ENCODE results near the gene GARIN5B.

Gene GARIN5B

DNA sequence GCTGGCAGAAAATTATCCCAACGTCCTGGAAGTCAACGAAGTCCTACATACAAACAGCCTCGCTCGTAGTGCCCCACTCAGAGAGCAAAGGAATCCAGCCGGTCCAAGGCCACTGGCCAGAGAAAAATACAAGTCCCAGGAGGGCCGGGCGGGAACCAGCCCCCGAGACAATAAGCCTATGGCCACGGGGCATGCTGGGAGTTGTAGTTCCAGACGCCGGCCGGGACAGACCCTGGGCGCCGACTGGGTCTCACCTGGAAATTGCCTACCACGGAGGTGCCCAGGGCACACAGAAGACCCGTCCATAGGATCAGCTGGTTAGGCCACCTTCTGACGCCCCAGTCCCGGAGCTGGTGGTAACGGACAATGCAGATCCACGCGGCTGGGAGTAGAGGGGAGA is 43.3 kb downstream of the GARIN5B start:
- no peak for DNase-seq

DNA sequence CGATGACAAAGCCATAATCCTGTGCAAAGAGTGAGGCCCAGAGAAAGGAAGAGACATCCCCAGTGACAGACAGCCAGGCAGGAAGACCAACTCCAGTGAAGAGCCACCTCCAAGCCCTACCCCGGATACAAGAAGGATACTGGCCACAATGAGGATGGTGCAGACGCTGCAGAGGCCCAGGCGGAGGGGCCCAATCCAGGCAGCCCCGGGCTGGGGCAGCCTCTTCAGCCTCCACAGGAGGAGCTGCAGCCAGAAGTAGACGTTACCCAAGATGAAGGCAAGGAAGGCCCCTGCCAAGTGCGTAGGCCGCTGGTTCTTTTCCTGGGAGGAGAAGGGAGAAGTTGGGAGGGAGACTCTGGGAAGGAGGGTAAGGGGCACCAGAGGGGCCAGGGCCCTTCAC is 46.4 kb downstream of the GARIN5B start:
- no peak for DNase-seq

DNA sequence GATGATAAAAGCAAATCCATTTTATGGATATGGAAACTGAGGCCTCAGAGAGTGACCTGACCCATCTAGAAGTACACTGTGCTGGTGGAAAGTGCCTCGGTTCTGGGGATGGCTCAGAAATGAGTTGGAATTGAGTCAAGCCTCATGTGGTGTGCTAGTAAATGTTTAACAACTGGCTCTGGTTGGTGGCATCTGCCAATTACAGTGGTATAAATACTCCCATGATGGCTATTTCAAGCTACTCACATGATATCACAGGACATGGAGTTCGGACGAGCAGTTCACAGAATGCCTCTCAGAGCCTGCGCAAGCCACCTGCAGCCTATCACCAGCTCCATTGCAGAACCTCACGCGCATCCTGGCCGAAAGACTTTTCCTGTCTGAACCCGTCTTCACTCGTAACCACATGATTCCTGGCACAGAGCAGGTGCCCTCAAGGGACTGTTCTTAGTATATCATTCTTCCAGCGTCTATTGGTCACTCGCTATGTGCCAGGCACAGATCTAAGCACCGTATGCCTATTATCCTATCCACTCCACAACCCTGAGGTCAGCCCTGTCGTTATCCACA is 47.0 kb downstream of the GARIN5B start:
- DNase-seq, result no peak

DNA sequence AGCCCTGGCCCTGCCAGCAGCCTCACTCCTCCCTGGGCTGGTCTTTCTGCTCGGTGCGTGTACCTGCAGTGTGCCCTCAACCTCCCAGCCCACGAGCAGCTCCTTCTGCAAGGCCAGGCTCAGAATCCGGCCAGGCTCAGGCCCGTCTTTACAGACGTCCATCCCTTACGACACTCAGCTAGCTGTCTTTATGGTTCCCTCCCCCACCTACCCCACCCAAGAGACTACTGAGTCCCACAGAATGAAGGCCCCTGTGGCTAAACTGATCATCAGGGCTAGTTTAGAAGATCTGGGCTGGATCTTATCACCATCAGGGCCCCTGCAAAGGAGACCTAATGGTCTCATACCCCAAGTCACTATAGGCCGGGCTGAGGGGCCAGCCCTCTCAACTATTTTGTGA is 48.7 kb downstream of the GARIN5B start:
- DNase-seq, result no peak

DNA sequence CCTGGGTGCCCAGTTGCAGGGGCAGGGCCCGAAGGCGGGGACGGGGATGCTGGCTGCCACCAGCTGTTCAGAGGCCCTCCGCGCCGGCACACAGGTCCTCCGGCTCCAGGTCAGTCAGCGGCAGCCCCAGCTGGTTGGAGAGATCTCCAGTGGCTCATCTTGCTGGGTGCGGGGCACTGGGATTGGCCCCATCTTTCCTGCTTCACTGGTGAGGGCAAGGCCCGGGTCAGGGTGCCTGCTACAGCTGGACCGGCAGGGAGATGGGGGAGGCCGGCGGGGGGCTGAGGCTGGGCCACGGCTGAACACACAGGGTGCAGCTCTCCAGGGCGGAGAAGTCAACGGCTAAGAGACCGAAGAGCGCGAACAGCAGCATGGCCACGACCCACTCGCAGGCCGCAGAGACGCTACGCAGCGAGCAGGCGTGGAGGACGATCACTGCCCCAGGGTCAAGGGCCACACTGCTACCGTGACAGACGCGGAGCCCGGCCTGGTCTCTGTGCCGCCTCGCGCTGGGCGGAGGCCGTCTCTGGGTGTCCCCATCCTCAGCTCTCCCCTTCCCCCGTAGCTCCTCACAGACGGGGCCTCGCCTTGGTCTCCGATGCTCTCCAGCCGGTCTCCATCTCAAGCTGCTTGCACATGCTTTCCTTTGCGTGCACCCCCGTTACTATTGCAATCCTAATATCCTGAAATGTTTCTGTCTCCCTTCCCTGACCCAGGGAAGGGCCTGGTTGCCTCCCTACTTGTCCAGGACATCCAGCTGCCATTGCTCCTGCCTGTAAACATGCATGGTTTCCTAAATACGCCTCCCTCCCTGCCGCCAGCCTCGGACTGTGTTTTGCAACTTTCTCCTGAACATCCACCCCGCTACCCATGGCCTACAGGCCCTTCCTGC is 50.2 kb downstream of the GARIN5B start:
- DNase-seq, result no peak

DNA sequence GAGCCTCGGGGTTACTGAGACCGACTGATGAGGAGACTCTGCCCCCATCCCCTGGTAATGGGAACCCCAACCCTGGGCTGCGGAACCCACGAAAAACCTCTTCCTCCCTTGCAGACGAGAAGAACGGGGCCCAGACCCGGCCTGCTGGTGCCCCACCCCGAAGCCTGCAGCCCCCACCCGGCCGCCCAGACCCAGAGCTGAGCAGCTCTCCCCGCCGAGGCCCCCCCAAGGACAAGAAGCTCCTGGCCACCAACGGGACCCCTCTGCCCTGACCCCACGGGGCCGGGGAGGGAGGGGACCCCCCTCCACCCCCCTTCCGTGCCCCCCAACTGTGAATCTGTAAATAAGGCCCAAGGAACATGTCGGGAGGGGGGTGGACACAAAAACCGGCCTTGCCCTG is 51.3 kb downstream of the GARIN5B start:
- no peak for DNase-seq

DNA sequence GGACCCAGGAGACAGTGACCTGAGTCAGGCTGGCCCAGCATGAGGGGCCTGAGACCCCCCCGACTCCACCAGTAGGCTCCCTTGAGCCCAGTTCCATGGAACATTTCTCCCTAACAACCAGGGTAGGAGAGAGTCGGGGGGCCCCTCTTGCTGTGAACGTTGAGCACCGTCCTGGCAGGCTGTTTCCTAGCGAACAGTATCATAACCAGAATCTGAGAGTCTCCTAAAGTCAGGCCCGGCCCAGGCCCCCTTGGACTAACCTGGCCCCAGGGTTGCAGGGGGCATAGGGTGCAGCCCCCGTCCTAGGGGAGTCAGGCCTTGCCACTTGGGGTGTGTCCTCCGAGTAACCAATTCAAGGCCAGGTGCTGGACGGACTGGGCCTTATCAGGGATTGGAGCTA is 51.7 kb downstream of the GARIN5B start:
- DNase-seq, result no peak

DNA sequence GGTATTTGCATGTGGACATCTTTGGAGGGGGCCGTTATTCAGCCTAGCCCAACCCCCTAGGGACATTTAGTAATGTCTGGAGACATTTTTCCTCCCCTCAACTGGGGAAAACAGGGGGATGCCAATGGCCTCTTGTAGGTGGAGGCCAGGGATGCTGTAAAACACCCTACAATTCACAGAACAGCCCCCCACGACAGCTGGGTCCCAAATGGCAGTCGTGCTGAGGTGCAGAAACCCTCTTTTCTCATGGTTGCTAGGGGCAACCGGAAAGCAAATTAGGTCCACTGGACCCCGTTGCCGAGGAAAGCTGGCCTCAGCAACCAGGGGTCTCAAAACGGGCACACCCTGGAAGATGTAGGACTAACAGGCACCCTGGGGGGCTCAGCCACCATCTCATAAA is 52.6 kb downstream of the GARIN5B start:
- no peak for DNase-seq

DNA sequence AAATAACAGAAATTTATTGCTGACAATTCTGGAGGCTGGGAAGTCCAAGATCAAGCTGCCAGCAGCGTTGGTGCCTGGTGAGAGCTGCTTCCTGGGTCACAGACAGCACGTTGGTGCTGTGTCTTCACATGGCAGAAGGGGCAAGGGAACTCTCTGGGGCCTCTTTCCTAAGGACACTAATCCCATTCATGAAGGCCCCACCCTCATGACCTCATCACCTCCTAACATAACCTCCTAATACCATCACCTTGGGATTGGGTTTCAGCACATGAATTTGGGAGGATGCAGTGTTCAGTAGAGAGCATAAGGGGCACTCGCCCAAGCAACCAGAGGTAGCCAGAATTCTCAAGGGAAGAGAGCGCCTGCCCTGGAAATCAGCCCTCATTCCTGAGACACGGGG is 53.6 kb downstream of the GARIN5B start:
- no peak for DNase-seq

DNA sequence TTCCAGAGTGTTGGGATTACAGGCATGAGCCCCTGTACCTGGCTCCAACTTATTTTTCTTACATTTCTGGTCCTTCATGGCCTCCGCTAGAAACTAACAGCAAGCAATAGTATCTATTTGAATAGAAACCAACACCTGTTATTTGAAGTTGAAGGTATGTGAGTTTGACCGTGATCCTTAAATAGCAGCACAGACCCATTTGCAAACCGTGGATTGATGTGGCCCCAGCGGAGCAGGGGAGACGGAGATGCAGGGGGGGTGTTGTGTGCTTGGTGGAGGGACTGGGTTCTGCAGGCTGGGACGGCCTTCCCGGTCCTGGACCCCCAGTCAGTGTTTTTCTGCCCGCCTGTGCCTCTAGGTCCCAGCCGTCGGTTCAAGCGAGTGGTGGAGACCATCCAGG is 54.8 kb downstream of the GARIN5B start:
- DNase-seq, result no peak

DNA sequence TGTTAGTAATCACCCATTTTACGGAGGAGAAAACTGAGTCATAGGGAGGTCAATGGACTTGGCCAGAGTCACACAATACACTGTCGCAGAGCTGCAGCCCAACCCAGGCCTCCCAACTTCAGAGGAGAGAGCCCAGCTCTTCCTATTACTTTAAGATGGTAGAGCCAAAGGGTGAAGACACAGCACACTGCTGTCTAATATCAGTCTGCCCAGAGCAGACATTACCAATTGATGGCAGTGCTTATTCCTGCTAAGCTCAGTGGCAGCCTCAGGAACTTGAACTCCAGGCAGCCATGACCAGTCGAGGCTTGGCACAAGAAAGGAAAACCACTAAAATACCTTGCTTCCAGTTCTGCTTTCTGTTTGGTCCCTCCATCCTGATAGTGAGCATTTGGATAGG is 56.3 kb downstream of the GARIN5B start:
- DNase-seq, result no peak

DNA sequence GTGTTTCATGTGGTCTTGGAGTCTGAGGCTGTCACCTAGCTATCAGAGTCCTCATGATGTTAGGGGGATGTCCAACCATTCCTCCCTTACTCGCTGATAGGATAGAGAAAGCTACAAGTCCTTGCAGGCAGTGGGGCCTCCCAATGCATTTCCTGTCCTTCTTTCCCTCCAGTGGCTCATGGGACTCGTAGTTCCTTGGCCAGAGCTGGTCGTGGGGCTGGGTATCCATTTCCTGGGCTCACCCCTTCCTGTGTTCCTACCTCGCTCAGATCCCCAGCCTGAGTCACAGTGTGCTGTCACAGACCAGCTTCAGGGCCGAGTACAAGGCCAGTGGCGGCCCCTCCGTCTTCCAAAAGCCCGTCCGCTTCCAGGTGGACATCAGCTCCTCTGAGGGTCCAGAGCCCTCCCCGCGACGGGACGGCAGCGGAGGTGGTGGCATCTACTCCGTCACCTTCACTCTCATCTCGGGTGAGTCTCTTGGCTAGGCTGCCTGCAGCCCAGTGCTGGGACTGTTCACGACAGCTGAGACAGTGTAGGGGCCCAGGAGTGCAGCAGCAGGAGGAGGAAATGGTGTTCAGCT is 57.0 kb downstream of the GARIN5B start:
- no peak for DNase-seq

DNA sequence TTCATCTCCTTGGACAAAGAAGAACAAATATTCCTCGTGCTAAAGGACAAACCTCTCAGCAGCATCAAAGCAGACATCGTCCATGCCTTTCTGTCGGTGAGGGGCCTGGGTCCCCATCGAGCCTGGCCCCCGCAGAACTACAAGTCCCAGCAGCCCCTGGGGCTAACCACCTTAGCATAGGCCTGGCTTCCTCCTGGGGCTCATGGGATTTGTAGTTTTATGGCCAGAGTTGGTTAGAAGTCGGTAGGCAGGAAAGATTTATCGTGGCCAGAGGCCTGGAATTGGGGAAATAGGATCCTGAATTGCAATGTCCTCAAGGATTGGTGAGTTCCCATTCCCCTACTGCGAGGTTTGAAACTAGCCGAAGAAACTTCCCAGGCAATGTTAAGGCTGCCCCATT is 57.6 kb downstream of the GARIN5B start:
- DNase-seq, result peak; percentile 2

DNA sequence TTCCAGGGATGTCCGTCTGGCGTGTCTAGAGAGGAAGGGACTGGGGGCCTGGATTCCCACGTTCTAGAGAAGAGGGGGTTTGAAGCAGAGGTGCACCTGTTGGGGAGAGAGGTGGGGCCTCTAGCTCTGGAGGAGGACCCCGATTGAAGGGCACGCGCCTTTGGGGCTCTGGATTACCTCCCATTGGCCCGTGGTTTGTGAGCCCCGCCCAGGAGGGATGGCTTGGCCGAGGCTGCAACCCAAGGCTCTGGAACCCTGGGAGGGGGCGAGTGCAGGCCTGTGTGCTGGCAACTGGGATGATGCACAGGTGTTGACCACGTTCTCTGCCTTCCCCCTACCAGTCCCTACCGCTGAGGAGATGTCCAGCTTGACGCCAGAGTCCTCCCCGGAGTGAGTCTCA is 58.1 kb downstream of the GARIN5B start:
- no peak for DNase-seq

Measured in NCI-H1105 (cell line).